Testis (tissue), 2 donors: Measurements from ENCODE around the gene EIF4EBP3.

Source experiments
- CTCF ChIP-seq, 3 experiments: fragments of 450-650 bp in 2 of 3; fragments of 200-600 bp in 1 of 3; sonication (generic) in 1 of 3; IDR thresholded peaks; one replicate each; pipeline ENCODE4 v1.5.1; 2016 to 2019; ENCODE audit warnings: antibody characterized with exemption in 3 of 3, mild to moderate bottlenecking in 2 of 3, moderate library complexity in 1 of 3
- POLR2A ChIP-seq: fragments of 450-650 bp; IDR thresholded peaks from one replicate; pipeline ENCODE4 v1.6.1; 2017; ENCODE audit warnings: antibody characterized with exemption, mild to moderate bottlenecking, moderate library complexity

DNA sequence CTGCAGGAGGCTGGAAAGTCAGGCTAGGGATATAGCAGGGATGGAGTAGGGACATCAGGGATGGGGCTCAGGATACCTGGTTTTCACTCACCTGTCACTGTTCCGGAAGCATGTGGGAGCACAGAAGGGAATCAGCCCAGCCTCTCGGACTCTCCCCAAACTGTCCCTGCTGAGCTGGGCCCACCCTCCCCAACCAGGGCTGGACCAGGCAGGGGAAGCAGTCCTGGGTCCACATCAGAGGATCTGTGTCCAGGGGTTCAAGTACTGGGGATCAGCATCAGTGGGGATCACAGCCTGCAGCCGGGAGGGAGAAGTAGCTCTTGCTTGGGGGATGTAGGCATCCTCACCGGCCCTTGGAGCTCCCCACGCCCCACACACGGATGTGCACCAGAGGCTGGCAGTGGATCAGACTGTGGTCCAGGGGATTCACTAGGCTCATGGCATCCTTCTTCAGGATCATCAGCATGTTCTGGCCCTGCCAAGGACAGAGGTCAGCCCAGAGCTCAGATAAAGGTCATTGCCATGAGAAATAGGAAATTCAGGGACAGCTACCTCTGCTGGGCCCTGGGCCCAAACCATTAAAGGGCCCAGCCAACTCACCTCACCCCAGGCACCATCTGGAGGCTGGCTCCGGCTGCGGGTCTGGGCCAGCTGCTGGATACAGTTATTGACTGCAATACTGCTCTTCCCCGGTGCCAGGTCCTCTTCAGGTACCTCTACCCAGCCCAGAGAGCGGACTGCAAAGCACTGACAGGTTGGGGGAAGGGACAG, 14.5 kb downstream of the EIF4EBP3 start:
- TF ChIP-seq POLR2A (no peak), CTCF (IDR thresholded peaks at IDR 0.05) (no peak)
